ENCODE data around the gene MT1E.
"Not testable (repeated sequence)": the region's sequence is repeated elsewhere in the genome, so short reads cannot be mapped to it uniquely, and the experiment has no call there.

Gene MT1E

GRCh38 chr16:56672761-56673536 lies 47.4 kb downstream of the MT1E start:
- DNase-seq: no peak

- peak in 1 of 2 donors; percentile 34 for DNase-seq
Observed at GRCh38 chr16:56673921-56674320, 48.3 kb downstream of the MT1E start.

GRCh38 chr16:56674570-56674969 lies 49.0 kb downstream of the MT1E start:
- DNase-seq: not testable (repeated sequence)

GRCh38 chr16:56675685-56676210 lies 50.2 kb downstream of the MT1E start:
- peak; percentile 54 to 67 for DNase-seq
